ENCODE measurements around the gene TMEM192.
"Not testable (repeated sequence)": the region's sequence is repeated elsewhere in the genome, so short reads cannot be mapped to it uniquely, and the experiment has no call there.

The TMEM192 gene

DNA sequence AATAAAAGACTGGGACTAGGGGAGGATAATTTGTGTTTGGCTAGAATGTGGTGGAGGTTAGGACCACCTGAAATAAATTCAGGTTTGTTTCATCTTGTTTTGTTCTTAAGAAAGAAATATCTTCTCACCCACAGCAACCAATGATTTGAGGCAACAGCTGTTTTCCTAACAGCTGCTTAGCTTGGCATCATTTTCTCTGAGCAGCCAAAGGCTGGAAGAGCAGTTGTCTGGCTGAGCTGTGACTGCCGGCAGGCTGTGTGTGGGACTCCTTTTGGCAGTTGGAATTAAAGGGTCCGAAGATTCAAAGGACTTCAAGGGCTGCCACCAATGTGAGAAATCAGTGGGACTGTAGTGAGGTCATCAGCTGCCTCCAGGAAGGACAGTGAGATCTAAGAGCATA is 54.0 kb downstream of the TMEM192 start:
- H3K27ac ChIP-seq (ENCODE audit: low read depth, low read length, severe bottlenecking): no peak overlapping the region

DNA sequence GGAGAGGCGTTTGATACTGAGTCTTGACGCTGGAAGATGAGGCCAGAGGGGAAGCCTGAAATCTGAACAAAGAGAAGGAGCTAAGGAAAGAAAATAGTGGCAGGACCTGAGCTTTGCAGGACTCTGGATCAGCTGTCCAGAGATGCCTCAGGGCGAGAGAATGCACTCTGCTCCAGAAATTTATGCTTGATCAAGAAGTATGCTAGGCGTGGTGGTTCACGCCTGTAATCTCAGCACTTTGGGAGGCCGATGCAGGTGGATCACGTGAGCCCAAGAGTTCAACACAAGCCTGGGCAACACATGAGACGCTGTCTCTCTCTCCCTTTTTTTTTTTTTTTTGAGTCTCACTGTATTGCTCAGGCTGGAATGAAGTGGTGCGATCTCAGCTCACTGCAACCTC is 57.1 kb downstream of the TMEM192 start:
- no peak overlapping the region for H3K27ac ChIP-seq (ENCODE audit: low read depth, low read length, severe bottlenecking)
- 92 to 96% methylated on average over 5 to 8 of the region's 9 CpGs for WGBS, 2 experiments (ENCODE audit: insufficient coverage in 2 of 2)
- H3K4me3 ChIP-seq (ENCODE audit: extremely low read depth, insufficient read depth, low read length, poor library complexity, severe bottlenecking): no peak overlapping the region
- H3K36me3 ChIP-seq (ENCODE audit: control insufficient read depth, insufficient read depth, low read length): no peaks in the 10 kb centered on the region
- peaks cover 3% of the 10 kb centered on the region for H3K4me1 ChIP-seq (ENCODE audit: control insufficient read depth, insufficient read depth, low read length, poor library complexity, severe bottlenecking)
- H3K9me3 ChIP-seq (ENCODE audit: control insufficient read depth, low read length): no peaks in the 10 kb centered on the region

More for the DNA sequence above, 54.0 kb downstream of the TMEM192 start:
- Histone ChIP-seq H3K4me3 (ENCODE audit: extremely low read depth, insufficient read depth, low read length, poor library complexity, severe bottlenecking) (no peak overlapping the region), H3K4me1 (ENCODE audit: control insufficient read depth, insufficient read depth, low read length, poor library complexity, severe bottlenecking) (peaks cover 3% of the 10 kb centered on the region), H3K36me3 (ENCODE audit: control insufficient read depth, insufficient read depth, low read length) (no peaks in the 10 kb centered on the region), H3K9me3 (ENCODE audit: control insufficient read depth, low read length) (no peaks in the 10 kb centered on the region)
- WGBS, 2 experiments (ENCODE audit: insufficient coverage in 2 of 2): 67 to 100% methylated on average over 2 of the region's 2 CpGs

DNA sequence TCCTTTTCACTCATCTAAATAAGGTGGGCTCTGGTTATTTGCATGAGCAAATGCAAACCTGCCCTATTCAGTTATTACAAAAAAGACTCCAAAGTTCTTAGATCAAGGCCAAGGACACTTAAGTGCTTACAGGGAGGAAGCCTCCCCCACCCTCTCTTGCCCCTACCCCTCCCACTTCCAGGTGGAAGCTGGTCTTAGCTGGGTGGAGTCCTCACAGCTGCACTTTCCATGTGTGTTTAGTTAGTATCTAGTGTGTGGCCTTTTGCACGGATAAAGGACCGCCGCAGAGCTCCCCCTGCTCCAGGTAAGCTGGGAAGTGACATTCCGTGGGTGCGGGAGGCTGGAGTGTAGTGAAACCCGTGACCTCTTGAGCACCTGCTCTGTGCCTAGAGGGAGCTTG is 59.0 kb downstream of the TMEM192 start, which contains the start of gene TRIM75:
TRIM75 (plus strand) TSS at position 222 of the 400 bp plus-strand sequence. CDS start 5,282 bp downstream, outside the sequence.
- H3K4me3 ChIP-seq (ENCODE audit: extremely low read depth, insufficient read depth, low read length, poor library complexity, severe bottlenecking): no peak within 1 kb of the TSS

DNA sequence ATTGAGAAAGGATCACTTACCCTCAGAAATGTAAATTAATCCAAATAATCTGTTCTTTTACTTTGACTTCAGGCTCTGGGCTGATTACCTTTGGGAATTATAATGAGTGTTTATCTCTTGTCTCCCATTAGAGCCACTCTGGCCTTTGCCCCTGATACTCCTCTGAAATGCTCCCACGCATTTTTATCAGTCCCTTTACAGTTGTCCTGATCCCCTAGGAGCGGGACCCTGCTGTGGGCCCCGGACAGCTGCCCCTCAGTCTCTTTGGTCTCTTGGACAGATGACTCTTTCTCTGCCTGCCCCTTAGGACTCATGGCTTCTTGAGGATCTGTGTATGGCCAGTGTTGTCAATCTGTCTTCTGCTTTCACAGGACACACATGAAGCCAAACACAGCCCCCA is 60.0 kb downstream of the TMEM192 start:
- 68 to 83% methylated on average over 1 to 3 of the region's 3 CpGs for WGBS, 2 experiments (ENCODE audit: insufficient coverage in 2 of 2)
- H3K4me1 ChIP-seq (ENCODE audit: control insufficient read depth, insufficient read depth, low read length, poor library complexity, severe bottlenecking): no peaks in the 10 kb centered on the region

More for the DNA sequence above, 59.0 kb downstream of the TMEM192 start, which contains the start of gene TRIM75:
- WGBS, 2 experiments (ENCODE audit: insufficient coverage in 2 of 2): 92% methylated on average over 5 of the region's 6 CpGs; no CpG with 5 or more reads in 1 of the 2 experiments
- no peaks in the 10 kb centered on the region for H3K36me3 ChIP-seq (ENCODE audit: control insufficient read depth, insufficient read depth, low read length)
- no peaks in the 10 kb centered on the region for H3K9me3 ChIP-seq (ENCODE audit: control insufficient read depth, low read length)
- H3K4me1 ChIP-seq (ENCODE audit: control insufficient read depth, insufficient read depth, low read length, poor library complexity, severe bottlenecking): no peaks in the 10 kb centered on the region
- no peak within 1 kb of the TSS for H3K27ac ChIP-seq (ENCODE audit: low read depth, low read length, severe bottlenecking)

DNA sequence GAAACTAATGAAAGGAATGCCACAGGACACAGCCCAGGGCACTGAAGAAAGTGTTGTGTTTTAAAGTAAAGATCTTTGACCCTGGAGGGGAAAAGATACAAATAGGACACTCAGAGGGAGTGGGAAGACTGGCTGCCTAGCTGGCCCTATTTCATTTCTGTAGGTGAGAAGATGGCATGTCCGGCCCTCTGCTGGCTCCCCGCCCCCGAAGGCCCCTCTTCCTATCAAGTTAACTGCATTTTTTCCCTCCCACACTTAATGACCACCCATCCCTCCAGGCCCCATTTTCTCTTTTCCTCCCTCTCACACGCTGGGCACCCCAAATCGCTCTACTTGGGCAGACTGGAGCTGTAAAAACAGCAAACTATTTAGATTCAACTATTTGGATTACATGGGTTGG is 64.5 kb downstream of the TMEM192 start:
- Histone ChIP-seq H3K4me1 (ENCODE audit: control insufficient read depth, insufficient read depth, low read length, poor library complexity, severe bottlenecking) (no peaks in the 10 kb centered on the region), H3K9me3 (ENCODE audit: control insufficient read depth, low read length) (no peaks in the 10 kb centered on the region), H3K4me3 (ENCODE audit: extremely low read depth, insufficient read depth, low read length, poor library complexity, severe bottlenecking) (no peak overlapping the region), H3K36me3 (ENCODE audit: control insufficient read depth, insufficient read depth, low read length) (no peaks in the 10 kb centered on the region), H3K27ac (ENCODE audit: low read depth, low read length, severe bottlenecking) (no peak overlapping the region)
- WGBS, 2 experiments (ENCODE audit: insufficient coverage in 2 of 2): 92 to 94% methylated on average over 2 to 3 of the region's 5 CpGs

More for the DNA sequence above, 60.0 kb downstream of the TMEM192 start:
- Histone ChIP-seq H3K4me3 (ENCODE audit: extremely low read depth, insufficient read depth, low read length, poor library complexity, severe bottlenecking) (no peak overlapping the region), H3K36me3 (ENCODE audit: control insufficient read depth, insufficient read depth, low read length) (no peaks in the 10 kb centered on the region), H3K27ac (ENCODE audit: low read depth, low read length, severe bottlenecking) (no peak overlapping the region), H3K9me3 (ENCODE audit: control insufficient read depth, low read length) (no peaks in the 10 kb centered on the region)

DNA sequence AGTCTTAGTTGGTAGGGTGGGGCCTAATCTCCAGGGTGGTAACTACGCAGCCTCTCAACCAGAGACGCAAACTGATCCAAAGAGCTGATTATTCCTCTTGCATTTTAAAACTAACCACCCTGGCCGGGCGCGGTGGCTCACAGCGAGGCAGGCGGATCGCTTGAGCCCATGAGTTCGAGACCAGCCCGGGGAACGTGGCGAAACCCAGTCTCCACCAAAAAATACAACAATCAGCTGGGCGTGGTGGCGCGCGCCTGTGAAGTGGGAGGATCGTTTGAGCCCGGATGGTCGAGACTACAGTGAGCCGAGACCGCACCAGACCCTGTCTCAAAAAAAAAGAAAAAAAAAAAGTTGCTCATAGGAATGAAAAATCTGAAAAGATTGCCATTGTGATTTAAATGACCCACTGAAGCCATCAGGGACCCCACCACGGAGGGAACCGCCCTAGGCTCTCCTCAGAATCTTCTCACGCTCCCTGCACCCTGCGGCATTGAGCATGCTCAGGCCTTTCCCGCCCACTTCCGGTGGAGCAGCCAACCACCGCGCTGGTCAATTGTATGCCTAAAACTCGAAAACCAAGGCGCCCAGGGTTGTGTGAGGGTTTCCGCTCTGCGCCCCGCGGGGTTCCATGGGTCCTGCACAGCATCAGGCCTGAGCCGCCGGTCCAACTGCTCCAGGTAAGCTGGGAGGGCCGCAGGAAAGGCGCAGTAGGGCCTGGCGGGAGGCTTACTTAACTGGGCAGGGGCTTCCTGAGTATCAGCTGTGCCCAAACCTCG is 81.0 kb downstream of the TMEM192 start, which contains the start of gene TRIM60:
TRIM60 (plus strand) TSS at position 564 of the 776 bp plus-strand sequence. CDS start 8,074 bp downstream, outside the sequence.
- Histone ChIP-seq H3K4me3 (ENCODE audit: extremely low read depth, insufficient read depth, low read length, poor library complexity, severe bottlenecking) (no peak within 1 kb of the TSS), H3K36me3 (ENCODE audit: control insufficient read depth, insufficient read depth, low read length) (no peaks in the 10 kb centered on the region), H3K9me3 (ENCODE audit: control insufficient read depth, low read length) (no peaks in the 10 kb centered on the region), H3K4me1 (ENCODE audit: control insufficient read depth, insufficient read depth, low read length, poor library complexity, severe bottlenecking) (no peaks in the 10 kb centered on the region), H3K27ac (ENCODE audit: low read depth, low read length, severe bottlenecking) (no peak within 1 kb of the TSS)
- 93 to 95% methylated on average over 26 to 30 of the region's 41 CpGs for WGBS, 2 experiments (ENCODE audit: insufficient coverage in 2 of 2)

DNA sequence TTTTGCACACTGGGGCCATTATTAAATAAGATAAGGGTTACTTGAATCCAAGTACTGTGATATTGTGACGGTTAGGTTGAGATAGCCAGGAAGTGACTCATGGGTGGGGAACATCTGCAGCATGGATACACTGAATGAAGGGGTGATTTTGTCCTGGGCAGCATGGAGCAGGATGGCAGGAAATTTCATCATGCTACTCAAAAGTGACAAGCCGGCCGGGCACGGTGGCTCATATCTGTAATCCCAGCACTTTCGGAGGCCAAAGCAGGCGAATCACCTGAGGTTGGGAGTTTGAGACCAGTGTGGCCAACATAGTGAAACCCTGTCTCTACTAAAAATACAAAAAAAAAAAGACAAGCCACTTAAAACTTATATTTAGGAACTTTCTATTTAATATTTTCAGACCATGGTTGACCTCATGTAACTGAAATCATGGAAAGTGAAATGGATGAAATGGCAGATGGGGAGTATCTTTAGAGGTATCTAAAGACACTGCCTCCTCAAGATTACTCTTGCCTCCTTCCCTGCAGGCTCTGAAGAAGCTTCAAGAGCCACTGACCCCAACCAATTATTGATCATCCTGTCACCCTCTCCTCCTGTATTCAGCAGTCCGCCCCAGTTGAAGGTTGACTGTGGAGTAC is 84.8 kb downstream of the TMEM192 start:
- Histone ChIP-seq H3K4me3 (ENCODE audit: extremely low read depth, insufficient read depth, low read length, poor library complexity, severe bottlenecking) (no peak overlapping the region), H3K9me3 (ENCODE audit: control insufficient read depth, low read length) (no peaks in the 10 kb centered on the region), H3K36me3 (ENCODE audit: control insufficient read depth, insufficient read depth, low read length) (no peaks in the 10 kb centered on the region), H3K27ac (ENCODE audit: low read depth, low read length, severe bottlenecking) (no peak overlapping the region), H3K4me1 (ENCODE audit: control insufficient read depth, insufficient read depth, low read length, poor library complexity, severe bottlenecking) (no peaks in the 10 kb centered on the region)
- WGBS, 2 experiments (ENCODE audit: insufficient coverage in 2 of 2): 61 to 72% methylated on average over 5 to 6 of the region's 7 CpGs

DNA sequence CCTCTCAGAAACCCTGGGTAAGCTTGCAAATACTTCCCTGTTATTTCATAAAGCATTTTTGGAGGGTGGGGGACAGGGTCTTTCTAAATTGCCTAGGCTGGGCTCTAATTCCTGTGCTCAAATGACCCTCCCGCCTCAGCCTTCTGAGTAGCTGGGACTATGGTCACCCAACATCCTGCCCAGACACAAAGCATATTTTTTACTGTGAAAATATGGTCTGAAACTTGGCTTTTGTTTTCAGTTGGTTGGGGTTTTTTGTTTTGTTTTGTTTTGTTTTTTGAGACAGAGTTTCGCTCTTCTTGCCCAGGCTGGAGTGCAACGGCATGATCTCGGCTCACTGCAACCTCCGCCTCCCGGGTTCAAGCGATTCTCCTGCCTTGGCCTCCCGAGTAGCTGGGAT is 86.9 kb downstream of the TMEM192 start:
- H3K4me1 ChIP-seq (ENCODE audit: control insufficient read depth, insufficient read depth, low read length, poor library complexity, severe bottlenecking); H3K36me3 ChIP-seq (ENCODE audit: control insufficient read depth, insufficient read depth, low read length); H3K4me3 ChIP-seq (ENCODE audit: extremely low read depth, insufficient read depth, low read length, poor library complexity, severe bottlenecking); H3K27ac ChIP-seq (ENCODE audit: low read depth, low read length, severe bottlenecking); H3K9me3 ChIP-seq (ENCODE audit: control insufficient read depth, low read length): not testable (repeated sequence)
- WGBS, 2 experiments (ENCODE audit: insufficient coverage in 2 of 2): 79 to 80% methylated on average over 2 to 4 of the region's 8 CpGs

Measured in mesodermal cell (in vitro differentiated cells).